ENCODE data around the gene TGM3.

GRCh38 chr20:2378893-2379292 is 83.1 kb downstream of the TGM3 start:
- TF ChIP-seq POLR2A (IDR thresholded peaks at IDR 0.05) (no peak), CTCF (IDR thresholded peaks at IDR 0.05) (no peak)
